ENCODE results near the gene SFN.

Gene SFN

GRCh38 chr1:26852701-26853100 is 10.2 kb upstream of the SFN start:
- H3K27ac Mint-ChIP-seq: no peak overlapping the region
- H3K4me1 Mint-ChIP-seq (ENCODE audit: low read depth): no peaks in the 10 kb centered on the region
- H3K4me3 Mint-ChIP-seq: no peak overlapping the region
- no peaks in the 10 kb centered on the region for H3K9me3 Mint-ChIP-seq
- no peak for DNase-seq (ENCODE audit: low spot score)
- H3K36me3 Mint-ChIP-seq (ENCODE audit: low read depth): peaks cover 50% of the 10 kb centered on the region
- no peaks in the 10 kb centered on the region for H3K27me3 Mint-ChIP-seq (ENCODE audit: low read depth)

GRCh38 chr1:26853156-26853555 is 9.8 kb upstream of the SFN start:
- DNase-seq (ENCODE audit: low spot score): peak; percentile 62
- Mint-ChIP-seq H3K27me3 (ENCODE audit: low read depth) (no peaks in the 10 kb centered on the region), H3K4me3 (no peak overlapping the region), H3K4me1 (ENCODE audit: low read depth) (no peaks in the 10 kb centered on the region), H3K27ac (no peak overlapping the region), H3K9me3 (no peaks in the 10 kb centered on the region), H3K36me3 (ENCODE audit: low read depth) (peaks cover 48% of the 10 kb centered on the region)

- H3K27me3 Mint-ChIP-seq (ENCODE audit: low read depth): no peaks in the 10 kb centered on the region
- no peaks in the 10 kb centered on the region for H3K4me1 Mint-ChIP-seq (ENCODE audit: low read depth)
- DNase-seq (ENCODE audit: low spot score): no peak
- no peak overlapping the region for H3K27ac Mint-ChIP-seq
- H3K36me3 Mint-ChIP-seq (ENCODE audit: low read depth): peaks cover 45% of the 10 kb centered on the region
- H3K9me3 Mint-ChIP-seq: no peaks in the 10 kb centered on the region
- H3K4me3 Mint-ChIP-seq: no peak overlapping the region
These were observed 9.3 kb upstream of the SFN start for GRCh38 chr1:26853600-26853999.

- Mint-ChIP-seq H3K27me3 (ENCODE audit: low read depth) (no peaks in the 10 kb centered on the region), H3K9me3 (no peaks in the 10 kb centered on the region), H3K4me3 (no peak overlapping the region), H3K27ac (no peak overlapping the region), H3K4me1 (ENCODE audit: low read depth) (no peaks in the 10 kb centered on the region), H3K36me3 (ENCODE audit: low read depth) (peaks cover 41% of the 10 kb centered on the region)
- DNase-seq (ENCODE audit: low spot score): no peak
These were observed 8.0 kb upstream of the SFN start for GRCh38 chr1:26854906-26855305.

- Mint-ChIP-seq H3K9me3 (no peaks in the 10 kb centered on the region), H3K27ac (peak overlapping the region; percentile 15)
These were observed 7.3 kb upstream of the SFN start for GRCh38 chr1:26855636-26856035.

GRCh38 chr1:26856181-26856580 is 6.8 kb upstream of the SFN start:
- DNase-seq (ENCODE audit: low spot score): no peak
- H3K4me1 Mint-ChIP-seq (ENCODE audit: low read depth): no peaks in the 10 kb centered on the region
- no peak overlapping the region for H3K4me3 Mint-ChIP-seq
- H3K27me3 Mint-ChIP-seq (ENCODE audit: low read depth): no peaks in the 10 kb centered on the region
- no peaks in the 10 kb centered on the region for H3K9me3 Mint-ChIP-seq
- no peak overlapping the region for H3K27ac Mint-ChIP-seq
- peaks cover 37% of the 10 kb centered on the region for H3K36me3 Mint-ChIP-seq (ENCODE audit: low read depth)

More at GRCh38 chr1:26855636-26856035, 7.3 kb upstream of the SFN start:
- H3K4me3 Mint-ChIP-seq: no peak overlapping the region
- H3K4me1 Mint-ChIP-seq (ENCODE audit: low read depth): no peaks in the 10 kb centered on the region
- H3K36me3 Mint-ChIP-seq (ENCODE audit: low read depth): peaks cover 37% of the 10 kb centered on the region
- H3K27me3 Mint-ChIP-seq (ENCODE audit: low read depth): no peaks in the 10 kb centered on the region
- DNase-seq (ENCODE audit: low spot score): no peak

- no peak overlapping the region for H3K27ac Mint-ChIP-seq
- H3K9me3 Mint-ChIP-seq: no peaks in the 10 kb centered on the region
- H3K36me3 Mint-ChIP-seq (ENCODE audit: low read depth): peaks cover 31% of the 10 kb centered on the region
- H3K27me3 Mint-ChIP-seq (ENCODE audit: low read depth): no peaks in the 10 kb centered on the region
- DNase-seq (ENCODE audit: low spot score): no peak
- H3K4me1 Mint-ChIP-seq (ENCODE audit: low read depth): no peaks in the 10 kb centered on the region
- no peak overlapping the region for H3K4me3 Mint-ChIP-seq
These were observed 6.1 kb upstream of the SFN start for GRCh38 chr1:26856604-26857469.

GRCh38 chr1:26857473-26858060 is 5.4 kb upstream of the SFN start:
- H3K9me3 Mint-ChIP-seq: no peaks in the 10 kb centered on the region
- H3K36me3 Mint-ChIP-seq (ENCODE audit: low read depth): peaks cover 24% of the 10 kb centered on the region
- H3K4me1 Mint-ChIP-seq (ENCODE audit: low read depth): peaks cover 4% of the 10 kb centered on the region
- no peak for DNase-seq (ENCODE audit: low spot score)
- H3K27ac Mint-ChIP-seq: no peak overlapping the region
- no peak overlapping the region for H3K4me3 Mint-ChIP-seq
- H3K27me3 Mint-ChIP-seq (ENCODE audit: low read depth): no peaks in the 10 kb centered on the region

GRCh38 chr1:26858160-26858559 is 4.8 kb upstream of the SFN start:
- Mint-ChIP-seq H3K36me3 (ENCODE audit: low read depth) (peaks cover 18% of the 10 kb centered on the region), H3K9me3 (no peaks in the 10 kb centered on the region), H3K27me3 (ENCODE audit: low read depth) (no peaks in the 10 kb centered on the region), H3K4me1 (ENCODE audit: low read depth) (peaks cover 8% of the 10 kb centered on the region), H3K4me3 (no peak overlapping the region), H3K27ac (no peak overlapping the region)
- DNase-seq (ENCODE audit: low spot score): no peak

- Mint-ChIP-seq H3K36me3 (ENCODE audit: low read depth) (peaks cover 12% of the 10 kb centered on the region), H3K4me3 (no peak overlapping the region), H3K4me1 (ENCODE audit: low read depth) (peaks cover 11% of the 10 kb centered on the region), H3K27ac (no peak overlapping the region), H3K9me3 (no peaks in the 10 kb centered on the region), H3K27me3 (ENCODE audit: low read depth) (no peaks in the 10 kb centered on the region)
- DNase-seq (ENCODE audit: low spot score): no peak
These were observed 3.9 kb upstream of the SFN start for GRCh38 chr1:26858891-26859640.

- H3K4me3 Mint-ChIP-seq: no peak overlapping the region
- DNase-seq (ENCODE audit: low spot score): no peak
These were observed 1.7 kb upstream of the SFN start for GRCh38 chr1:26861286-26861701.

GRCh38 chr1:26861889-26862378 is 1.0 kb upstream of the SFN start:
- H3K27ac Mint-ChIP-seq: peak overlapping the region; percentile 52
- no peak for DNase-seq (ENCODE audit: low spot score)
- H3K4me3 Mint-ChIP-seq: peak overlapping the region; percentile 64
- H3K27me3 Mint-ChIP-seq (ENCODE audit: low read depth): no peaks in the 10 kb centered on the region
- H3K36me3 Mint-ChIP-seq (ENCODE audit: low read depth): peaks cover 3% of the 10 kb centered on the region
- H3K9me3 Mint-ChIP-seq: no peaks in the 10 kb centered on the region
- H3K4me1 Mint-ChIP-seq (ENCODE audit: low read depth): peaks cover 20% of the 10 kb centered on the region

More at GRCh38 chr1:26861286-26861701, 1.7 kb upstream of the SFN start:
- H3K27ac Mint-ChIP-seq: no peak overlapping the region
- peaks cover 20% of the 10 kb centered on the region for H3K4me1 Mint-ChIP-seq (ENCODE audit: low read depth)
- H3K9me3 Mint-ChIP-seq: no peaks in the 10 kb centered on the region
- H3K27me3 Mint-ChIP-seq (ENCODE audit: low read depth): no peaks in the 10 kb centered on the region
- peaks cover 4% of the 10 kb centered on the region for H3K36me3 Mint-ChIP-seq (ENCODE audit: low read depth)

GRCh38 chr1:26863685-26864077 is 732 bp downstream of the SFN start:
- Mint-ChIP-seq H3K4me3 (peak overlapping the region; percentile 93), H3K9me3 (no peaks in the 10 kb centered on the region), H3K27ac (peak overlapping the region; percentile 51), H3K4me1 (ENCODE audit: low read depth) (peaks cover 20% of the 10 kb centered on the region), H3K27me3 (ENCODE audit: low read depth) (no peaks in the 10 kb centered on the region), H3K36me3 (ENCODE audit: low read depth) (no peaks in the 10 kb centered on the region)
- DNase-seq (ENCODE audit: low spot score): no peak

All from T-helper 2 cell treated with Interferon-gamma antibody and Interleukin-4, amounts not matched to agents 5 μg/mL and 100 μg/mL, for 36 hours (primary cell).